Left ventricle myocardium inferior (tissue), 1 donor: Measurements from ENCODE around the gene EPHA5. TPM values are rescaled to one million over a fixed set of nuclear protein-coding genes. Genes with fewer than 3 reads are reported as not detected.

Source experiments
- DNase-seq: peaks from one replicate; pipeline ENCODE4 v3.0.0-alpha.2; 2020
- H3K27ac ChIP-seq: fragments of 200-600 bp; replicated peaks from 2 replicates; pipeline ENCODE4 v1.8.0; 2021
- H3K27me3 ChIP-seq: fragments of 200-600 bp; 2 replicates; pipeline ENCODE4 v1.8.0; 2021; ENCODE audit warnings: low read depth
- H3K36me3 ChIP-seq: fragments of 200-600 bp; 2 replicates; pipeline ENCODE4 v1.8.0; 2021
- H3K4me1 ChIP-seq: fragments of 200-600 bp; 2 replicates; pipeline ENCODE4 v1.8.0; 2021
- H3K4me3 ChIP-seq: fragments of 200-600 bp; 2 replicates; pipeline ENCODE4 v1.8.0; 2021; ENCODE audit warnings: mild to moderate bottlenecking, moderate library complexity
- H3K9me3 ChIP-seq: fragments of 200-600 bp; replicated peaks from 2 replicates; pipeline ENCODE4 v1.8.0; 2021
- CTCF ChIP-seq: fragments of 200-600 bp; IDR thresholded peaks from 2 replicates; pipeline ENCODE4 v1.8.0; 2021; ENCODE audit warnings: antibody characterized with exemption, mild to moderate bottlenecking, borderline replicate concordance
- intact Hi-C: fragments of 100-400 bp; cut with micrococcal nuclease; formaldehyde crosslinking; loops from one replicate; pipeline ENCODE4 v1.11.0; 2022
- total RNA-seq: library from RNA; stranded (reverse); fragmentation: NEBNext Ultra II Directional; extraction: Animal tissue kit (Norgen Biotek cat#: 25700); gene quantifications from one replicate; pipeline ENCODE4 v1.2.1, GENCODE V29; 2021
- donor health status: DM: no; HTN: yes; CAD: no; lungs with severe emphysema.

EPHA5 gene
- total RNA-seq, 1 donor from 2014 or later: not detected

GRCh38 chr4:65467068-65467680, 203.1 kb downstream of the EPHA5 start:
- Histone ChIP-seq H3K27ac (no peak overlapping the region), H3K36me3 (no peaks in the 10 kb centered on the region), H3K4me3 (no peak overlapping the region), H3K9me3 (peaks cover 5% of the 10 kb centered on the region), H3K27me3 (no peaks in the 10 kb centered on the region), H3K4me1 (no peaks in the 10 kb centered on the region)
- no peak for DNase-seq
- intact Hi-C loops: no loop called here
- no peak for TF ChIP-seq CTCF

GRCh38 chr4:65461781-65462180, 208.5 kb downstream of the EPHA5 start:
- intact Hi-C loops: no loop called here
- Histone ChIP-seq H3K27ac (no peak overlapping the region), H3K4me3 (no peak overlapping the region), H3K36me3 (no peaks in the 10 kb centered on the region), H3K4me1 (no peaks in the 10 kb centered on the region), H3K9me3 (peaks cover 5% of the 10 kb centered on the region), H3K27me3 (no peaks in the 10 kb centered on the region)
- no peak for DNase-seq
- TF ChIP-seq CTCF: no peak

- TF ChIP-seq CTCF: no peak
- intact Hi-C loops: no loop called here
- H3K27ac ChIP-seq: no peak overlapping the region
Measured at GRCh38 chr4:65457011-65457410, 213.3 kb downstream of the EPHA5 start.

GRCh38 chr4:65456579-65456978, 213.7 kb downstream of the EPHA5 start:
- Histone ChIP-seq H3K27ac (no peak overlapping the region), H3K4me1 (no peaks in the 10 kb centered on the region), H3K27me3 (no peaks in the 10 kb centered on the region), H3K36me3 (no peaks in the 10 kb centered on the region), H3K9me3 (no peaks in the 10 kb centered on the region), H3K4me3 (no peak overlapping the region)
- intact Hi-C loops: no loop called here
- DNase-seq: no peak
- no peak for TF ChIP-seq CTCF

More at GRCh38 chr4:65457011-65457410, 213.3 kb downstream of the EPHA5 start:
- no peaks in the 10 kb centered on the region for H3K27me3 ChIP-seq
- no peak overlapping the region for H3K4me3 ChIP-seq
- H3K36me3 ChIP-seq: no peaks in the 10 kb centered on the region
- H3K9me3 ChIP-seq: no peaks in the 10 kb centered on the region
- no peaks in the 10 kb centered on the region for H3K4me1 ChIP-seq
- no peak for DNase-seq

GRCh38 chr4:65453398-65453797, 216.9 kb downstream of the EPHA5 start:
- TF ChIP-seq CTCF: no peak
- no peaks in the 10 kb centered on the region for H3K36me3 ChIP-seq
- intact Hi-C loops: no loop called here
- no peaks in the 10 kb centered on the region for H3K9me3 ChIP-seq
- H3K4me1 ChIP-seq: no peaks in the 10 kb centered on the region
- no peaks in the 10 kb centered on the region for H3K27me3 ChIP-seq
- H3K4me3 ChIP-seq: no peak overlapping the region
- DNase-seq: no peak
- no peak overlapping the region for H3K27ac ChIP-seq

GRCh38 chr4:65450899-65451298, 219.4 kb downstream of the EPHA5 start:
- H3K36me3 ChIP-seq: no peaks in the 10 kb centered on the region
- no peak overlapping the region for H3K27ac ChIP-seq
- DNase-seq: no peak
- H3K4me3 ChIP-seq: no peak overlapping the region
- no peaks in the 10 kb centered on the region for H3K27me3 ChIP-seq
- H3K4me1 ChIP-seq: no peaks in the 10 kb centered on the region
- no peak for TF ChIP-seq CTCF
- no peaks in the 10 kb centered on the region for H3K9me3 ChIP-seq
- intact Hi-C loops: no loop called here
